Measurements from ENCODE around the gene HYAL3.

- TF ChIP-seq POLR2A (IDR thresholded peaks at IDR 0.05) (no peak), EP300 (IDR thresholded peaks at IDR 0.05) (no peak)
Observed at GRCh38 chr3:50246517-50246954, 52.7 kb downstream of the HYAL3 start.
